Neural progenitor cell (in vitro differentiated cells): Measurements from ENCODE around the gene TEX12. TPM values are rescaled to one million over a fixed set of nuclear protein-coding genes. Genes with fewer than 3 reads are reported as not detected.
A peak's percentile ranks its signal among the peaks of the same experiment; 100 is the strongest.

ENCODE experiments used
- DNase-seq: peaks from one replicate; pipeline ENCODE4 v3.0.0-alpha.2; 2016; ENCODE audit warnings: low spot score
- H2AFZ ChIP-seq: fragments of 200-600 bp; sonication (generic); replicated peaks from 2 replicates; pipeline ENCODE4 v1.6.1; 2016; ENCODE audit warnings: antibody characterized with exemption
- H3F3A ChIP-seq: fragments of 200-600 bp; sonication (generic); 2 replicates; pipeline ENCODE4 v1.6.1; 2016; ENCODE audit warnings: antibody characterized with exemption, low read depth
- H3K27ac ChIP-seq: fragments of 200-600 bp; sonication (generic); 2 replicates; pipeline ENCODE4 v1.5.1; 2016; ENCODE audit warnings: mild to moderate bottlenecking
- H3K27me3 ChIP-seq: fragments of 200-600 bp; sonication (generic); 2 replicates; pipeline ENCODE4 v1.6.1; 2016; ENCODE audit warnings: mild to moderate bottlenecking, moderate library complexity
- H3K36me3 ChIP-seq: fragments of 200-600 bp; sonication (generic); 2 replicates; pipeline ENCODE4 v1.5.1; 2016
- H3K4me1 ChIP-seq: fragments of 200-600 bp; sonication (generic); 2 replicates; pipeline ENCODE4 v1.6.1; 2016; ENCODE audit warnings: mixed run types
- H3K4me2 ChIP-seq: fragments of 200-600 bp; sonication (generic); 2 replicates; pipeline ENCODE4 v1.6.1; 2016
- H3K4me3 ChIP-seq: fragments of 200-600 bp; sonication (generic); 2 replicates; pipeline ENCODE4 v1.5.1; 2016
- H3K79me2 ChIP-seq: fragments of 200-600 bp; sonication (generic); 2 replicates; pipeline ENCODE4 v1.6.1; 2016; ENCODE audit warnings: low read depth
- H3K9ac ChIP-seq: fragments of 200-600 bp; sonication (generic); 2 replicates; pipeline ENCODE4 v1.6.1; 2016
- H3K9me3 ChIP-seq: fragments of 200-600 bp; sonication (generic); 2 replicates; pipeline ENCODE4 v1.5.1; 2016; ENCODE audit warnings: low read depth
- H4K20me1 ChIP-seq: fragments of 200-600 bp; sonication (generic); 2 replicates; pipeline ENCODE4 v1.6.1; 2016; ENCODE audit warnings: low read depth
- H3K27ac Mint-ChIP-seq: 3 replicates; pipeline ENCODE4 v1.8.0; 2021; ENCODE audit warnings: mixed read lengths
- H3K27me3 Mint-ChIP-seq: 2 replicates; pipeline ENCODE4 v1.8.0; 2022; ENCODE audit warnings: low read depth, mild to moderate bottlenecking, inconsistent platforms, moderate library complexity, mixed read lengths; ENCODE audit not compliant: insufficient read depth
- H3K36me3 Mint-ChIP-seq: 3 replicates; pipeline ENCODE4 v1.8.0; 2021; ENCODE audit warnings: mixed read lengths
- H3K4me1 Mint-ChIP-seq: 3 replicates; pipeline ENCODE4 v1.8.0; 2021; ENCODE audit warnings: mixed read lengths
- H3K4me3 Mint-ChIP-seq: 3 replicates; pipeline ENCODE4 v1.8.0; 2021; ENCODE audit warnings: mild to moderate bottlenecking, moderate library complexity, mixed read lengths
- H3K9me3 Mint-ChIP-seq: 3 replicates; pipeline ENCODE4 v1.8.0; 2020; ENCODE audit warnings: mixed read lengths
- CTCF ChIP-seq: fragments of 200-600 bp; sonication (generic); IDR thresholded peaks from 2 replicates; pipeline ENCODE4 v1.5.1; 2017; ENCODE audit warnings: antibody characterized with exemption, mild to moderate bottlenecking
- EZH2 ChIP-seq: fragments of 200-600 bp; sonication (generic); IDR thresholded peaks from 2 replicates; pipeline ENCODE4 v1.6.1; 2017; ENCODE audit warnings: antibody characterized with exemption, mild to moderate bottlenecking, moderate library complexity
- EZH2phosphoT487 ChIP-seq: fragments of 200-600 bp; sonication (generic); IDR thresholded peaks from 2 replicates; pipeline ENCODE4 v1.6.1; 2017; ENCODE audit warnings: antibody characterized with exemption
- total RNA-seq: library from RNA; depleted of rRNA; stranded (reverse); fragments of >200 nt; gene quantifications from 2 replicates; pipeline ENCODE4 v1.2.3, GENCODE V29; 2015; ENCODE audit warnings: low replicate concordance

TEX12 gene
- total RNA-seq, 1 donor from 2014 or later = 0.51 TPM

GRCh38 chr11:112162761-112163546 is 4.2 kb upstream of the TEX12 start:
- Mint-ChIP-seq H3K4me3 (no peak overlapping the region), H3K4me1 (no peaks in the 10 kb centered on the region), H3K27me3 (no peaks in the 10 kb centered on the region), H3K27ac (no peak overlapping the region), H3K36me3 (no peaks in the 10 kb centered on the region), H3K9me3 (no peaks in the 10 kb centered on the region)
- Histone ChIP-seq H3K9me3 (no peaks in the 10 kb centered on the region), H3F3A (no peaks in the 10 kb centered on the region), H3K9ac (no peak overlapping the region), H3K79me2 (no peaks in the 10 kb centered on the region), H4K20me1 (no peaks in the 10 kb centered on the region), H3K27ac (no peak overlapping the region), H3K4me3 (no peak overlapping the region), H2AFZ (no peak overlapping the region), H3K36me3 (no peaks in the 10 kb centered on the region), H3K27me3 (no peaks in the 10 kb centered on the region), H3K4me2 (no peak overlapping the region), H3K4me1 (peaks cover 6% of the 10 kb centered on the region)
- TF ChIP-seq EZH2phosphoT487 = no peak
- no peak for TF ChIP-seq EZH2
- TF ChIP-seq CTCF = no peak
- DNase-seq = no peak

GRCh38 chr11:112163875-112164685 is 3.1 kb upstream of the TEX12 start, which contains the start of gene IL18:
TSS of gene IL18 (minus strand) at chr11:112164094. CDS start at chr11:112155053, 9,041 bp downstream.
- DNase-seq = peak; percentile 46
- Histone ChIP-seq H3K4me1 (peaks cover 6% of the 10 kb centered on the region), H4K20me1 (no peaks in the 10 kb centered on the region), H3K9me3 (no peaks in the 10 kb centered on the region), H3K36me3 (no peaks in the 10 kb centered on the region), H3K4me2 (no peak within 1 kb of the TSS), H3K4me3 (no peak within 1 kb of the TSS), H3F3A (no peaks in the 10 kb centered on the region), H3K27me3 (no peaks in the 10 kb centered on the region), H3K27ac (no peak within 1 kb of the TSS), H3K9ac (no peak within 1 kb of the TSS), H3K79me2 (no peaks in the 10 kb centered on the region), H2AFZ (peak within 1 kb of the TSS; percentile 80)
- Mint-ChIP-seq H3K27ac (no peak within 1 kb of the TSS), H3K36me3 (no peaks in the 10 kb centered on the region), H3K9me3 (no peaks in the 10 kb centered on the region), H3K4me1 (no peaks in the 10 kb centered on the region), H3K4me3 (no peak within 1 kb of the TSS), H3K27me3 (no peaks in the 10 kb centered on the region)
- TF ChIP-seq EZH2phosphoT487 (no peak), CTCF (no peak), EZH2 (no peak)

DNA sequence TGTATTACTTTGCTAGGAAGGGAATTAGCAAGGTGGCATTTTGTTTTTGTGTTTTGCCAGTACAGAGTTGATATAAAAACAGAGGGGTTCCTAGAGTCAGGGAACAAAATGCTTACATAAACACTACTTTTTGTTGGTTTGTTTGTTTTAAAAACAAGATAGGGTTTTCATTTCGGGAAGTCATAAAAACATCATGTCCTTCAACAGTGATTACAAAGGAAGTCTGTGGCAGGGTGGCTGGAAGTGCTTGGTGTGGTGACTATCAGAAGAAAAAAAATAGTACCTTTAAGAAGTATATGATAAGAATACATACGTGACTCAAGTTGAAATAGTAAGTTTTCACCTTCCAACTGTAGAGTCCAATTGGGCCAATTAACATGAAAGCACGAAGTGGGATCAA is 2.1 kb upstream of the TEX12 start:
- H2AFZ ChIP-seq = no peak overlapping the region
- H3K36me3 ChIP-seq = no peaks in the 10 kb centered on the region
- H3K9ac ChIP-seq = no peak overlapping the region
- no peaks in the 10 kb centered on the region for H3K9me3 ChIP-seq
- no peaks in the 10 kb centered on the region for H3F3A ChIP-seq
- no peak overlapping the region for H3K27ac ChIP-seq
- no peaks in the 10 kb centered on the region for H4K20me1 ChIP-seq
- H3K27me3 Mint-ChIP-seq = no peaks in the 10 kb centered on the region
- H3K4me1 Mint-ChIP-seq = no peaks in the 10 kb centered on the region
- H3K27me3 ChIP-seq = no peaks in the 10 kb centered on the region
- no peak overlapping the region for H3K4me3 Mint-ChIP-seq
- peaks cover 6% of the 10 kb centered on the region for H3K4me1 ChIP-seq
- no peak for TF ChIP-seq CTCF
- no peak for DNase-seq
- no peak overlapping the region for H3K27ac Mint-ChIP-seq
- no peaks in the 10 kb centered on the region for H3K79me2 ChIP-seq
- H3K36me3 Mint-ChIP-seq = no peaks in the 10 kb centered on the region
- no peaks in the 10 kb centered on the region for H3K9me3 Mint-ChIP-seq
- H3K4me2 ChIP-seq = no peak overlapping the region
- no peak overlapping the region for H3K4me3 ChIP-seq
